GM12873 (cell line): ENCODE data around the gene PRMT5.
A peak's percentile ranks its signal among the peaks of the same experiment; 100 is the strongest.

Experiments used
- TF ChIP-seq, protein P1 (sequence below): IDR thresholded peaks from 2 replicates; pipeline ENCODE4 v1.5.1; 2012; ENCODE audit warnings: low read depth, mild to moderate bottlenecking, moderate library complexity, low read length, control low read depth; ENCODE audit not compliant: insufficient read depth; ENCODE audit errors: missing control alignments

The PRMT5 gene

DNA sequence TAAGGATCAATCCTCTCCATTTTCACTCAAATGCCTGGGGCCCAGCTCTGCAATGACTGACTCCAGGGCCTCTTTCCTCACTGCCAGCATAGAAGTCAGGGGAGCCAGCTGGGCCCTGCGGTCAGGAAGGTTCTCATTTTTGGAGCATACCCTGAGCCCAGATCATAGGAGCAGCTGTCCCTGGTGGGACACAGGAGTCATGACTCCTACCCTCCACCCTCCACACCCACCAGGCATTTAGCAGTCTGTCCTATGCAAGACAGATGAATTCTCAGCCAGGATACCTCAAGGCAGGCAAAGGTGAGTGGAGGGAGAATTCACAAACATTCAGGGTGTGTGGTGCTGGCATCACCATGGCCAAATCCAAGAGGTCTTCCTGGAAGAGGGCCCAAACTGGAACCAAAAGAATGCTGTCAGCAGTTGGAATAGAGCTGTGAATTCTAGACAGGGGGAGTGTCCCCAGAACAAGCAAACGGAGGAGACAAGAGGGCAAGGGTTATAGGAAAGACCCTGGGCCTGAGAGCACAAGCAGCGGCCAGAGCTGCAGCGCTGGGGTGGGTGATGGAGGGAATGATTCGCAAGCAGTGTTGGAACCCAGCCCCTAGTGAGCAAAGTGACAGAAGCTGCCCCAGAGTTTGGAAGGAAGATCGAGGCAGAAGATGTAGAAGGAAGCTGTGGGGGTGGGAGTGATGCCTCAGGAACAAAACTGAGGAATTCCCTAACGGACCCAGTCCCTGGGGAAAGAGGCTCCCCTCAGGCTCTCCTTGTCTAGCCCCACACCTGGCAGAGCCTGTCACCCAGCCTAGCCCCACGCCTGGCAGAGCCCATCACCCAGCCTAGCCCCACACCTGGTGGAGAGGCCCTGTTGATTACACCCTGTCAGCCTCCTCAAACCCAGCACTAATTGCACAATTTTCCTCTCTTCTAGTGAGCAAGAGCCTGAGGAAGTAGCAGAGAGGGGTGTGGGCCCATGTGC is 50.6 kb downstream of the PRMT5 start:
- TF ChIP-seq, protein P1, sequence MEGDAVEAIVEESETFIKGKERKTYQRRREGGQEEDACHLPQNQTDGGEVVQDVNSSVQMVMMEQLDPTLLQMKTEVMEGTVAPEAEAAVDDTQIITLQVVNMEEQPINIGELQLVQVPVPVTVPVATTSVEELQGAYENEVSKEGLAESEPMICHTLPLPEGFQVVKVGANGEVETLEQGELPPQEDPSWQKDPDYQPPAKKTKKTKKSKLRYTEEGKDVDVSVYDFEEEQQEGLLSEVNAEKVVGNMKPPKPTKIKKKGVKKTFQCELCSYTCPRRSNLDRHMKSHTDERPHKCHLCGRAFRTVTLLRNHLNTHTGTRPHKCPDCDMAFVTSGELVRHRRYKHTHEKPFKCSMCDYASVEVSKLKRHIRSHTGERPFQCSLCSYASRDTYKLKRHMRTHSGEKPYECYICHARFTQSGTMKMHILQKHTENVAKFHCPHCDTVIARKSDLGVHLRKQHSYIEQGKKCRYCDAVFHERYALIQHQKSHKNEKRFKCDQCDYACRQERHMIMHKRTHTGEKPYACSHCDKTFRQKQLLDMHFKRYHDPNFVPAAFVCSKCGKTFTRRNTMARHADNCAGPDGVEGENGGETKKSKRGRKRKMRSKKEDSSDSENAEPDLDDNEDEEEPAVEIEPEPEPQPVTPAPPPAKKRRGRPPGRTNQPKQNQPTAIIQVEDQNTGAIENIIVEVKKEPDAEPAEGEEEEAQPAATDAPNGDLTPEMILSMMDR = no peak

DNA sequence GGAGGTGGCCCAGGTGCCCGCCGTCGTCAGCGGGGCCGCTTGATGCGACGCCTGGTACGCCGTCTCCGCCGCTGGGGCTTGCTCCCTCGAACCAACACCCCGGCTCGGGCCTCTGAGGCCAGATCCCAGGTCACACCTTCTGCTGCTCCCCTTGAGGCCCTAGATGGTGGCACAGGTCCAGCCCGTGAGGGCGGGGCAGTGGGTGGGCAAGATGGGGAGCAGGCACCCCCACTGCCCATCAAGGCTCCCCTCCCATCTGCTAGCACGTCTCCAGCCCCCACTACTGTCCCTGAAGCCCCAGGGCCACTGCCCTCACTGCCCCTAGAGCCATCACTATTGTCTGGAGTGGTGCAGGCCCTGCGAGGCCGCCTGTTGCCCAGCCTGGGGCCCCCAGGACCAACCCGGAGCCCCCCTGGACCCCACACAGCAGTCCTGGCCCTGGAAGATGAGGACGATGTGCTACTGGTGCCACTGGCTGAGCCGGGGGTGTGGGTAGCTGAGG is 52.1 kb downstream of the PRMT5 start:
- TF ChIP-seq, protein P1 = no peak

DNA sequence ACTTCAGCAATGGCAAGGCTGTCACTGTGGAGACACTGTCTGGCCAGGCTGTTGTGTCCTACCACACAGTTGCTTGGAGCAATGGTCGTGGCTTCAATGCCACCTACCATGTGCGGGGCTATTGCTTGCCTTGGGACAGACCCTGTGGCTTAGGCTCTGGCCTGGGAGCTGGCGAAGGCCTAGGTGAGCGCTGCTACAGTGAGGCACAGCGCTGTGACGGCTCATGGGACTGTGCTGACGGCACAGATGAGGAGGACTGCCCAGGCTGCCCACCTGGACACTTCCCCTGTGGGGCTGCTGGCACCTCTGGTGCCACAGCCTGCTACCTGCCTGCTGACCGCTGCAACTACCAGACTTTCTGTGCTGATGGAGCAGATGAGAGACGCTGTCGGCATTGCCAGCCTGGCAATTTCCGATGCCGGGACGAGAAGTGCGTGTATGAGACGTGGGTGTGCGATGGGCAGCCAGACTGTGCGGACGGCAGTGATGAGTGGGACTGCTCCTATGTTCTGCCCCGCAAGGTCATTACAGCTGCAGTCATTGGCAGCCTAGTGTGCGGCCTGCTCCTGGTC is 53.3 kb downstream of the PRMT5 start:
- TF ChIP-seq, protein P1 = no peak

DNA sequence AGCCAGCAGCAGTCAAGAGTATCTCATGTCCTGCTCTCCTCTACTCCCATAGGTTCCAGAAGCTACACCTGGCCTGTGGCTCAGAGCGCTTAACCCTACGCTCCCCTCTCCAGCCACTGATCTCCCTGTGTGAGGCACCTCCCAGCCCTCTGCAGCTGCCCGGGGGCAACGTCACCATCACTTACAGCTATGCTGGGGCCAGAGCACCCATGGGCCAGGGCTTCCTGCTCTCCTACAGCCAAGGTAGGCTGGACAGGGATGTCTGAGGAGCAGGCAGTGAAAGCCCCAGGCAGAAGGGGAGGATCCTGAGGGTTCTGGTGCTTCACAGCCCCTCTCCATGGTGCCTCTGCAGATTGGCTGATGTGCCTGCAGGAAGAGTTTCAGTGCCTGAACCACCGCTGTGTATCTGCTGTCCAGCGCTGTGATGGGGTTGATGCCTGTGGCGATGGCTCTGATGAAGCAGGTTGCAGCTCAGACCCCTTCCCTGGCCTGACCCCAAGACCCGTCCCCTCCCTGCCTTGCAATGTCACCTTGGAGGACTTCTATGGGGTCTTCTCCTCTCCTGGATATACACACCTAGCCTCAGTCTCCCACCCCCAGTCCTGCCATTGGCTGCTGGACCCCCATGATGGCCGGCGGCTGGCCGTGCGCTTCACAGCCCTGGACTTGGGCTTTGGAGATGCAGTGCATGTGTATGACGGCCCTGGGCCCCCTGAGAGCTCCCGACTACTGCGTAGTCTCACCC is 54.0 kb downstream of the PRMT5 start:
- TF ChIP-seq, protein P1 = no peak

DNA sequence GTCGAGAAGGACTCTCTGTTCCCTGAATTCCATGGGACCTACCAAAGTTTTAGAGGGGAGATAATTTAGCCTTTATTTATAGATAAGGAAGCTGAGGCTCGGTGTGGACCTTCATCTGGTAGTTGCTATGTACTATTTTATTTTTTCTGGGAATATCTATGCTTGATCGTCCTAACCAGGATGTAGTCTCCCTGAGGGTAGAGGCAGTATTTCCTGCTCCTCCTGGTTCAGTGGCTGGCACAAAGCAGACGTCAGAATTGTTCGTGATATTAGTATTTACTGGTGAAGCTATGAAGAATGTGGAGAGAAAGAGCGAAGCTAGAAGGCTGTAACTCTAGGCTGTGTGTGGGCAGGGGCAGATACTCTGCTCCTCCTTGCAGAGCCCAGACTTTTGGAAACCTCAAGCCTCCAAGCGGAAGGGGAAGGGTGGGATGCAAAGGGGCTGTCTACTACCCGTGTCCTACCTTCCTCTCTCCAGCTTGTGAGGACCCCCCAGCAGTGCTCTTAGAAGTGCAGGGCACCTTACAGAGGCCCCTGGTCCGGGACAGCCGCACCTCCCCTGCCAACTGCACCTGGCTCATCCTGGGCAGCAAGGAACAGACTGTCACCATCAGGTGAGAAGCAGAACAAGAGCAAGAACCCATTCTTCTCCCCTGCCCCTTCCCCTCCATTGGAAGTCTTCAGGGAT is 56.2 kb downstream of the PRMT5 start:
- TF ChIP-seq, protein P1 = no peak

DNA sequence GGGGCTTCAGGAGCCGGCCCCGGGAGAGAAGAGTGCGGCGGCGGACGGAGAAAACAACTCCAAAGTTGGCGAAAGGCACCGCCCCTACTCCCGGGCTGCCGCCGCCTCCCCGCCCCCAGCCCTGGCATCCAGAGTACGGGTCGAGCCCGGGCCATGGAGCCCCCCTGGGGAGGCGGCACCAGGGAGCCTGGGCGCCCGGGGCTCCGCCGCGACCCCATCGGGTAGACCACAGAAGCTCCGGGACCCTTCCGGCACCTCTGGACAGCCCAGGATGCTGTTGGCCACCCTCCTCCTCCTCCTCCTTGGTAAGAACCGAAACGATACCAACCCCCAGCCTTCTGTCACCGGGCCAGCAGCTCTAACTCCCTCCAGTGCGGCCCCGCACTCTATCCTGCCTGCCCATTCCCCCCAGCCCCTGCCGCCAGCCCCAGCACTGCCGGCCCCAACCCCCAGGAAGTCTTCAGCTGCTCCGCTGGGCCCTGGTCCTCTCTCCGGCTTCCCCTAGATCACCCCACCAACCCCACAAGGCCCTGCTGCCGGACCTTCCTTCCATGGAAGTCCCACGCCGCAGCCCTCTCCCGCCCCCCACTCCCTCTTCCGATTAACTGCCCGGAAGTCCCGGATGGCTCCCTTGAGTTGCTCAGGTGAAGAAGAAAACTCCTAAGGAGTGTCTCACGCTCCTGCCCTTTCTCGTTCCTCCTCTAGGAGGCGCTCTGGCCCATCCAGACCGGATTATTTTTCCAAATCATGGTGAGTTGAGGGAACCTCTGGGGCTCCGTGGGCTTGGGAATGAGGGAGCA is 56.9 kb downstream of the PRMT5 start:
- TF ChIP-seq, protein P1 = peak; percentile 92
